ENCODE measurements around the gene SIT1.
"Not testable (repeated sequence)": the region's sequence is repeated elsewhere in the genome, so short reads cannot be mapped to it uniquely, and the experiment has no call there.

Gene SIT1

GRCh38 chr9:35646533-35647265, 4.0 kb downstream of the SIT1 start:
- Histone ChIP-seq H3K27me3 (ENCODE audit: insufficient read depth, low read length) (no peaks in the 10 kb centered on the region), H3K36me3 (ENCODE audit: insufficient read depth, low read length) (no peaks in the 10 kb centered on the region), H3K4me1 (ENCODE audit: control insufficient read depth, insufficient read depth, low read length, unreplicated experiment) (peaks cover 46% of the 10 kb centered on the region), H2AFZ (ENCODE audit: low read length, unreplicated experiment) (peak overlapping the region; percentile 84), H3K27ac (ENCODE audit: low read depth, low read length) (peak overlapping the region; percentile 54; the same call in 1 of the 2 replicates), H3K79me2 (ENCODE audit: control insufficient read depth, insufficient read depth, low read length, unreplicated experiment) (no peaks in the 10 kb centered on the region), H3K4me3 (ENCODE audit: low read depth, low read length) (peak overlapping the region; percentile 87)

- no peaks in the 10 kb centered on the region for H3K27me3 ChIP-seq (ENCODE audit: insufficient read depth, low read length)
- peaks cover 46% of the 10 kb centered on the region for H3K4me1 ChIP-seq (ENCODE audit: control insufficient read depth, insufficient read depth, low read length, unreplicated experiment)
- H3K27ac ChIP-seq (ENCODE audit: low read depth, low read length) = peak overlapping the region; percentile 54; the same call in 1 of the 2 replicates
- H3K36me3 ChIP-seq (ENCODE audit: insufficient read depth, low read length) = no peaks in the 10 kb centered on the region
- no peaks in the 10 kb centered on the region for H3K79me2 ChIP-seq (ENCODE audit: control insufficient read depth, insufficient read depth, low read length, unreplicated experiment)
- peak overlapping the region; percentile 87 for H3K4me3 ChIP-seq (ENCODE audit: low read depth, low read length)
- peak overlapping the region; percentile 84 for H2AFZ ChIP-seq (ENCODE audit: low read length, unreplicated experiment)
These were observed 4.6 kb downstream of the SIT1 start for GRCh38 chr9:35646153-35646532.

GRCh38 chr9:35645736-35646135, 5.0 kb downstream of the SIT1 start:
- H3K36me3 ChIP-seq (ENCODE audit: insufficient read depth, low read length); H3K27me3 ChIP-seq (ENCODE audit: insufficient read depth, low read length); H2AFZ ChIP-seq (ENCODE audit: low read length, unreplicated experiment); H3K27ac ChIP-seq (ENCODE audit: low read depth, low read length); H3K79me2 ChIP-seq (ENCODE audit: control insufficient read depth, insufficient read depth, low read length, unreplicated experiment): not testable (repeated sequence)
- Histone ChIP-seq H3K4me1 (ENCODE audit: control insufficient read depth, insufficient read depth, low read length, unreplicated experiment) (peaks cover 46% of the 10 kb centered on the region), H3K4me3 (ENCODE audit: low read depth, low read length) (peak overlapping the region; percentile 87)

GRCh38 chr9:35643046-35643445, 7.7 kb downstream of the SIT1 start:
- Histone ChIP-seq H3K27ac (ENCODE audit: low read depth, low read length) (no peak overlapping the region), H3K4me1 (ENCODE audit: control insufficient read depth, insufficient read depth, low read length, unreplicated experiment) (peaks cover 21% of the 10 kb centered on the region), H3K27me3 (ENCODE audit: insufficient read depth, low read length) (no peaks in the 10 kb centered on the region), H2AFZ (ENCODE audit: low read length, unreplicated experiment) (no peak overlapping the region), H3K36me3 (ENCODE audit: insufficient read depth, low read length) (no peaks in the 10 kb centered on the region), H3K79me2 (ENCODE audit: control insufficient read depth, insufficient read depth, low read length, unreplicated experiment) (no peaks in the 10 kb centered on the region), H3K4me3 (ENCODE audit: low read depth, low read length) (no peak overlapping the region)

- H2AFZ ChIP-seq (ENCODE audit: low read length, unreplicated experiment); H3K79me2 ChIP-seq (ENCODE audit: control insufficient read depth, insufficient read depth, low read length, unreplicated experiment); H3K36me3 ChIP-seq (ENCODE audit: insufficient read depth, low read length); H3K27me3 ChIP-seq (ENCODE audit: insufficient read depth, low read length); H3K4me3 ChIP-seq (ENCODE audit: low read depth, low read length); H3K27ac ChIP-seq (ENCODE audit: low read depth, low read length): not testable (repeated sequence)
- H3K4me1 ChIP-seq (ENCODE audit: control insufficient read depth, insufficient read depth, low read length, unreplicated experiment) = peaks cover 17% of the 10 kb centered on the region
These were observed 9.3 kb downstream of the SIT1 start for GRCh38 chr9:35641478-35641877.

DNA sequence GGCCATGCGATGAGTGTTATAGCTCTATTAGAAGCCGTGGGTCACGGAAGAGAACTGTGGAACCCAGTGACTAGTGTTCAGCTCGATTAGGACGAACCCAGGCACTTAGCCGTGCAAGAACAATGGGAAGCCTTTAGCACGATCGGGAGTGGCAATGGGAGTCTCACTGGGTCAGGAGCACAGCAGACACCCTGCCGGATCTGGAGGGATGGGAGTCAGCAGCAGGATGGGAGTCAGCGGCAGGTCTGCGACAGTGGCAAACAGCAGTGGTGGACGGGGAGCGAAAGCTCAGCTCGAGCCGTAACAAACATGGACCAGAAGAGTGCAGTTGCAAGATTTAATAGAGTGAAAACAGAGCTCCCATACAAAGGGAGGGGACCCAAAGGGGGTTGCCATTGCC, 10.3 kb downstream of the SIT1 start:
- not testable (repeated sequence) for H3K27me3 ChIP-seq (ENCODE audit: insufficient read depth, low read length); H3K27ac ChIP-seq (ENCODE audit: low read depth, low read length); H2AFZ ChIP-seq (ENCODE audit: low read length, unreplicated experiment); H3K4me3 ChIP-seq (ENCODE audit: low read depth, low read length); H3K4me1 ChIP-seq (ENCODE audit: control insufficient read depth, insufficient read depth, low read length, unreplicated experiment); H3K36me3 ChIP-seq (ENCODE audit: insufficient read depth, low read length); H3K79me2 ChIP-seq (ENCODE audit: control insufficient read depth, insufficient read depth, low read length, unreplicated experiment)

- Histone ChIP-seq H3K27ac (ENCODE audit: low read depth, low read length) (no peak overlapping the region), H3K36me3 (ENCODE audit: insufficient read depth, low read length) (no peaks in the 10 kb centered on the region), H3K79me2 (ENCODE audit: control insufficient read depth, insufficient read depth, low read length, unreplicated experiment) (no peaks in the 10 kb centered on the region), H3K27me3 (ENCODE audit: insufficient read depth, low read length) (no peaks in the 10 kb centered on the region), H2AFZ (ENCODE audit: low read length, unreplicated experiment) (no peak overlapping the region), H3K4me1 (ENCODE audit: control insufficient read depth, insufficient read depth, low read length, unreplicated experiment) (peaks cover 4% of the 10 kb centered on the region), H3K4me3 (ENCODE audit: low read depth, low read length) (no peak overlapping the region)
These were observed 11.1 kb downstream of the SIT1 start for GRCh38 chr9:35639631-35640030.

- not testable (repeated sequence) for H3K27ac ChIP-seq (ENCODE audit: low read depth, low read length); H3K4me1 ChIP-seq (ENCODE audit: control insufficient read depth, insufficient read depth, low read length, unreplicated experiment); H3K27me3 ChIP-seq (ENCODE audit: insufficient read depth, low read length); H3K36me3 ChIP-seq (ENCODE audit: insufficient read depth, low read length); H3K79me2 ChIP-seq (ENCODE audit: control insufficient read depth, insufficient read depth, low read length, unreplicated experiment); H3K4me3 ChIP-seq (ENCODE audit: low read depth, low read length); H2AFZ ChIP-seq (ENCODE audit: low read length, unreplicated experiment)
These were observed 11.5 kb downstream of the SIT1 start for GRCh38 chr9:35639225-35639624.

DNA sequence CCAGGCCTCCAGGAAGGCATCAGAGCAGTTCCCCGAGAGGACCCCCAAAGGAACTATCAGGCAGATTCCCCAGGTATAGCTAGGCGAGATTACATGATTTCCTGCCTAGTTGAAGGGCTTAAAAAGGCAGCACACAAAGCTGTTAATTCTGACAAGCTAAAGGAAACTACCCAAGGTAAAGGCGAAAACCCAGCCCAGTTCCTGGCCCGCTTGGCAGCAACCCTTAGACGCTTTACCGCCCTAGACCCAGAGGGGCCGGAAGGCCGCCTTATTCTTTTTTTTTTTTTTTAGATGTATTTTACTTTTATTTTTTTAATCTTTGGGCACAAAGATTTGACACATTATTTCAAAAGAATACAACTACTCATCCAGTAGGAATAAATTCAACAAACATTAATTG, 12.0 kb downstream of the SIT1 start:
- H3K36me3 ChIP-seq (ENCODE audit: insufficient read depth, low read length); H3K4me3 ChIP-seq (ENCODE audit: low read depth, low read length); H3K27me3 ChIP-seq (ENCODE audit: insufficient read depth, low read length); H2AFZ ChIP-seq (ENCODE audit: low read length, unreplicated experiment); H3K27ac ChIP-seq (ENCODE audit: low read depth, low read length); H3K79me2 ChIP-seq (ENCODE audit: control insufficient read depth, insufficient read depth, low read length, unreplicated experiment); H3K4me1 ChIP-seq (ENCODE audit: control insufficient read depth, insufficient read depth, low read length, unreplicated experiment): not testable (repeated sequence)

DNA sequence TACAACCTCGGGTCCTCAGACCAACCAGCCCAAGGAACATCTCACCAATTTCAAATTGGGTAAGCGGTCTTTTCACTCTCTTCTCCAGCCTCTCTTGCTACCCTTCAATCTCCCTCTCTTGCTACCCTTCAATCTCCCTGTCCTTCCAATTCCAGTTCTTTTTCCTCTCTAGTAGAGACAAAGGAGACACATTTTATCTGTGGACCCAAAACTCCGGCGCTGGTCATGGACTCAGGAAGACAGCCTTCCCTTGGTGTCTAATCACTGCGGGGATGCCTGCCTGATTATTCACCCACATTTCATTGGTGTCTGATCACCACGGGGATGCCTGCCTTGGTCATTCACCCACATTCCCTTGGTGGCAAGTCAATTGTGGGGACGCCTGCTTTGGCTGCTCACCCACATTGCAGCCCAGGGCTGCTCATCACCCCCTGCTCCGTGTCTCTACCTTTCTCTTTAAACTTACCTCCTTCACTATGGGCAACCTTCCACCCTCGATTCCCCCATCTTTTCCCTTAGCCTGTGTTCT, 13.2 kb downstream of the SIT1 start:
- not testable (repeated sequence) for H3K27ac ChIP-seq (ENCODE audit: low read depth, low read length); H3K4me3 ChIP-seq (ENCODE audit: low read depth, low read length); H2AFZ ChIP-seq (ENCODE audit: low read length, unreplicated experiment); H3K79me2 ChIP-seq (ENCODE audit: control insufficient read depth, insufficient read depth, low read length, unreplicated experiment); H3K36me3 ChIP-seq (ENCODE audit: insufficient read depth, low read length); H3K4me1 ChIP-seq (ENCODE audit: control insufficient read depth, insufficient read depth, low read length, unreplicated experiment); H3K27me3 ChIP-seq (ENCODE audit: insufficient read depth, low read length)

DNA sequence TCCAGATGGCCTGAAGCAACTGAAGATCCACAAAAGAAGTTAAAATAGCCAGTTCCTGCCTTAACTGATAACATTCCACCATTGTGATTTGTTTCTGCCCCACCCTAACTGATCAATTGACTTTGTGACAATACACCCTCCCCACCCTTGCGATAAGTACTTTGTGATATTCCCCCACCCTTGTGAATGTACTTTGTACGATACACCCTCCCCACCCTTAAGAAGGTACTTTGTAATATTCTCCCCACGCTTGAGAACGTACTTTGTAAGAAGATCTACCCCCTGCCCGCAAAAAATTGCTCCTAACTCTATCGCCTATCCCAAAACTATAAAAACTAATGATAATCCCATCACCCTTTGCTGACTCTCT, 13.9 kb downstream of the SIT1 start:
- H3K4me3 ChIP-seq (ENCODE audit: low read depth, low read length); H2AFZ ChIP-seq (ENCODE audit: low read length, unreplicated experiment); H3K27me3 ChIP-seq (ENCODE audit: insufficient read depth, low read length); H3K36me3 ChIP-seq (ENCODE audit: insufficient read depth, low read length); H3K79me2 ChIP-seq (ENCODE audit: control insufficient read depth, insufficient read depth, low read length, unreplicated experiment); H3K27ac ChIP-seq (ENCODE audit: low read depth, low read length); H3K4me1 ChIP-seq (ENCODE audit: control insufficient read depth, insufficient read depth, low read length, unreplicated experiment): not testable (repeated sequence)
